GM12878 (cell line): Measurements from ENCODE around the gene MYO18B. TPM values are rescaled to one million over a fixed set of nuclear protein-coding genes. Genes with fewer than 3 reads are reported as not detected.

Experiments
- ATAC-seq: fragments of 200-7000 bp; cut with Tn5 transposase; 3 replicates; pipeline ENCODE4 v1.9.1; 2020; ENCODE audit warnings: mild to moderate bottlenecking, moderate library complexity
- BruUV-seq: library from RNA; stranded (reverse); fragments of 400-500 nt; replicated peaks from 2 replicates; lab custom pipeline; 2021; lab: Mats Ljungman, UMichigan
- CTCF ChIA-PET: fragments of 300-600 bp; sonication (Branson Sonifier 250); formaldehyde crosslinking; extraction: SDS; loops from one replicate; lab custom pipeline; 2021; ENCODE audit warnings: inconsistent platforms; lab: Yijun Ruan, JAX
- POLR2A ChIA-PET: fragments of 350-600 bp; formaldehyde crosslinking; extraction: SDS; loops from one replicate; lab custom pipeline; 2021; ENCODE audit warnings: inconsistent platforms; lab: Charles Lee
- RAD21 ChIA-PET: fragments of 300-600 bp; sonication (Branson Sonifier 250); formaldehyde crosslinking; loops from one replicate; lab custom pipeline; 2023; ENCODE audit warnings: antibody characterized with exemption; ENCODE audit not compliant: unreplicated experiment; lab: Charles Lee
- SMC1A ChIA-PET: fragments of 300-600 bp; sonication (Branson Sonifier 250); formaldehyde crosslinking; loops from one replicate; lab custom pipeline; 2023; ENCODE audit not compliant: unreplicated experiment, uncharacterized antibody; lab: Charles Lee
- DNase-seq: peaks from one replicate; pipeline ENCODE4 v3.0.0-alpha.2; 2011; ENCODE audit warnings: low read depth, low spot score
- FAIRE-seq: peaks from 3 replicates; lab custom pipeline; 2011; peaks lifted over from hg19 to GRCh38; lab: Jason Lieb, UNC
- H2AFZ ChIP-seq: 2 replicates; pipeline ENCODE4 v1.6.0; 2011; ENCODE audit warnings: low read depth, low read length, control low read depth; ENCODE audit not compliant: control insufficient read depth
- H3K27ac ChIP-seq: 2 replicates; pipeline ENCODE4 v1.5.1; 2011; ENCODE audit warnings: control low read depth; ENCODE audit not compliant: control insufficient read depth, insufficient read depth
- H3K27me3 ChIP-seq, 2 experiments: replicated peaks in 1 of 2; 2 replicates each; pipeline versions ENCODE4 v1.6.0 to v1.6.1; 2011; ENCODE audit warnings: low read length in 1 of 2; ENCODE audit not compliant: control insufficient read depth in 2 of 2, insufficient read depth in 2 of 2
- H3K36me3 ChIP-seq, 2 experiments: 2 replicates each; pipeline ENCODE4 v1.5.1; 2011; ENCODE audit warnings: low read length in 1 of 2; ENCODE audit not compliant: control insufficient read depth in 2 of 2, insufficient read depth in 2 of 2
- H3K4me1 ChIP-seq: 2 replicates; pipeline ENCODE4 v1.6.1; 2011; ENCODE audit warnings: mild to moderate bottlenecking, low read length, moderate library complexity, mixed read lengths; ENCODE audit not compliant: control insufficient read depth, insufficient read depth
- H3K4me2 ChIP-seq: 2 replicates; pipeline ENCODE4 v1.6.0; 2011; ENCODE audit warnings: control low read depth; ENCODE audit not compliant: control insufficient read depth, insufficient read depth
- H3K4me3 ChIP-seq: fragments of 200-600 bp; sonication (generic); 2 replicates; pipeline ENCODE4 v1.5.1; 2016
- H3K79me2 ChIP-seq: 2 replicates; pipeline ENCODE4 v1.6.0; 2011; ENCODE audit warnings: low read length; ENCODE audit not compliant: control insufficient read depth, insufficient read depth
- H3K9ac ChIP-seq: 2 replicates; pipeline ENCODE4 v1.8.0; 2011; ENCODE audit warnings: low read length, control low read depth, mixed read lengths; ENCODE audit not compliant: control insufficient read depth, insufficient read depth
- H3K9me3 ChIP-seq: replicated peaks from 3 replicates; pipeline ENCODE4 v1.5.1; 2011; ENCODE audit warnings: mild to moderate bottlenecking, low read length; ENCODE audit not compliant: control insufficient read depth, insufficient read depth
- H4K20me1 ChIP-seq: 2 replicates; pipeline ENCODE4 v1.6.0; 2011; ENCODE audit not compliant: control insufficient read depth, insufficient read depth
- E2F8 ChIP-seq: fragments of 450-650 bp; IDR thresholded peaks from 2 replicates; pipeline ENCODE4 v1.6.1; 2018; ENCODE audit warnings: mild to moderate bottlenecking, low read depth, moderate library complexity; ENCODE audit not compliant: partially characterized antibody
- EGR1 ChIP-seq, 2 experiments: IDR thresholded peaks; 1 replicate in 1 of 2; 2 replicates in 1 of 2; pipeline ENCODE4 v1.6.1; 2011 to 2012; ENCODE audit warnings: low read depth in 2 of 2, low read length in 2 of 2, borderline replicate concordance in 1 of 2, mild to moderate bottlenecking in 1 of 2, moderate library complexity in 1 of 2
- GABPA ChIP-seq: IDR thresholded peaks from 2 replicates; pipeline ENCODE4 v1.6.1; 2014; ENCODE audit warnings: antibody characterized with exemption, low read depth, mild to moderate bottlenecking, inconsistent platforms
- JUNB ChIP-seq: IDR thresholded peaks from 2 replicates; pipeline ENCODE4 v1.6.1; 2016; ENCODE audit warnings: antibody characterized with exemption, mild to moderate bottlenecking
- JUND ChIP-seq: IDR thresholded peaks from 2 replicates; pipeline ENCODE4 v1.6.1; 2012; ENCODE audit warnings: low read depth, mild to moderate bottlenecking, low read length, improper control_type of control experiment, moderate library complexity
- KAT2A ChIP-seq: conservative IDR thresholded peaks from 2 replicates; pipeline ENCODE4 v1.6.1; 2011; ENCODE audit warnings: low read depth, low read length; ENCODE audit not compliant: control insufficient read depth
- NFYA ChIP-seq: IDR thresholded peaks from 2 replicates; pipeline ENCODE4 v1.6.1; 2011; ENCODE audit warnings: low read depth, mild to moderate bottlenecking, low read length, improper control_type of control experiment, borderline replicate concordance
- PRDM15 ChIP-seq: fragments of 450-650 bp; formaldehyde crosslinking; IDR thresholded peaks from 2 replicates; pipeline ENCODE4 v1.4.0; 2020; ENCODE audit warnings: mild to moderate bottlenecking, moderate library complexity
- RELA ChIP-seq: fragments of 450-650 bp; IDR thresholded peaks from 2 replicates; pipeline ENCODE4 v1.8.0; 2014; ENCODE audit warnings: borderline replicate concordance; ENCODE audit not compliant: partially characterized antibody
- RFX5 ChIP-seq: IDR thresholded peaks from 2 replicates; pipeline ENCODE4 v1.6.1; 2011; ENCODE audit warnings: low read depth, low read length, improper control_type of control experiment
- SIX5 ChIP-seq: IDR thresholded peaks from 2 replicates; pipeline ENCODE4 v1.6.1; 2011; ENCODE audit warnings: mild to moderate bottlenecking, low read depth, low read length, moderate library complexity; ENCODE audit not compliant: severe bottlenecking
- SPI1 ChIP-seq: IDR thresholded peaks from 2 replicates; pipeline ENCODE4 v1.6.1; 2011; ENCODE audit warnings: low read depth, mild to moderate bottlenecking, low read length, moderate library complexity, borderline replicate concordance; ENCODE audit not compliant: insufficient read depth
- SREBF1 ChIP-seq: IDR thresholded peaks from 2 replicates; pipeline ENCODE4 v1.6.1; 2012; ENCODE audit warnings: mild to moderate bottlenecking, low read length
- TBL1XR1 ChIP-seq: IDR thresholded peaks from 2 replicates; pipeline ENCODE4 v1.6.1; 2012; ENCODE audit warnings: low read depth, low read length, improper control_type of control experiment
- TCF12 ChIP-seq: IDR thresholded peaks from 2 replicates; pipeline ENCODE4 v1.6.1; 2011; ENCODE audit warnings: low read depth, mild to moderate bottlenecking, low read length
- YBX1 ChIP-seq: fragments of 450-650 bp; IDR thresholded peaks from 2 replicates; pipeline ENCODE4 v1.6.1; 2016; ENCODE audit warnings: antibody characterized with exemption
- ZNF622 ChIP-seq: fragments of 450-650 bp; IDR thresholded peaks from 2 replicates; pipeline ENCODE4 v1.6.1; 2017; ENCODE audit warnings: mild to moderate bottlenecking, inconsistent platforms
- WGBS: methylation state at CpG from one replicate; pipeline ENCODE4 v1.1.6; 2016; ENCODE audit warnings: low lambda C conversion rate; ENCODE audit not compliant: insufficient replicate concordance, insufficient coverage; ENCODE audit errors: missing lambda C conversion rate; 5-methylcytosine and 5-hydroxymethylcytosine counted together
- in situ Hi-C: fragments of 300-500 bp; cut with MboI; formaldehyde crosslinking; loops from 9 replicates; pipeline ENCODE4 v1.14.3; 2018; ENCODE audit warnings: mixed read lengths
- intact Hi-C: fragments of 100-400 bp; cut with micrococcal nuclease; formaldehyde crosslinking; loops from one replicate; pipeline ENCODE4 v1.14.2; 2022; ENCODE audit not compliant: unreplicated experiment
- polyA plus RNA-seq, 11 experiments: library from polyadenylated mRNA; depleted of rRNA in 4 of 11; unstranded in 6 of 11; stranded (reverse) in 5 of 11; fragments of >200 nt; fragmentation: Nextera tagmentation in 4 of 11; fragmentation: Illumina TruSeq in 1 of 11; extraction: Ambion mirVana in 4 of 11; extraction: Trizol in 1 of 11; gene quantifications; 1 replicate in 1 of 11; 2 replicates in 10 of 11; pipeline versions ENCODE4 v1.2.1 to v1.2.3, GENCODE V29; 2011 to 2016; ENCODE audit warnings: inconsistent platforms in 2 of 11, missing spikeins in 2 of 11, low read depth in 1 of 11
- total RNA-seq, 4 experiments: library from RNA; depleted of rRNA in 3 of 4; stranded (reverse); fragments of >200 nt in 3 of 4; fragmentation: Illumina TruSeq in 1 of 4; extraction: Trizol in 1 of 4; gene quantifications; 2 replicates each; pipeline versions ENCODE4 v1.2.1 to v1.2.3, GENCODE V29; 2013 to 2021
- TF ChIP-seq, protein P1 (sequence below): IDR thresholded peaks from 2 replicates; pipeline ENCODE4 v1.6.1; 2011; ENCODE audit warnings: borderline replicate concordance, low read depth, mild to moderate bottlenecking, moderate library complexity, mixed read lengths, low read length; ENCODE audit not compliant: insufficient read depth; ENCODE audit errors: extremely low read length

The MYO18B gene
- total and polyA plus RNA-seq, 10 of the 15 experiments (the other 5 are each of a cell fraction or from before 2014, with no cell fraction given): 0.05 to 2.1 (median 0.51) TPM; not detected in 1

- Histone ChIP-seq H3K4me1 (peaks cover 3% of the 10 kb centered on the region; the same call in 1 of the 2 replicates), H3K27ac (no peak overlapping the region), H3K9me3 (no peaks in the 10 kb centered on the region), H3K4me3 (no peak overlapping the region), H3K9ac (no peak overlapping the region), H3K4me2 (no peak overlapping the region), H3K79me2 (no peaks in the 10 kb centered on the region), H4K20me1 (no peaks in the 10 kb centered on the region), H2AFZ (no peak overlapping the region), H3K27me3 (no peaks in the 10 kb centered on the region), H3K36me3 (peaks cover 0 to 4% of the 10 kb centered on the region in 2 experiments; a peak in 2 of 4 replicates)
- in situ Hi-C loops (no loop called here), intact Hi-C loops (no loop called here)
- ChIA-PET CTCF (interaction anchor here (0.6 to 1.3 kb wide), 3 partner anchors 16 to 279 kb away, joined by 3 read pairs; no protein-coding TSS in a partner anchor), RAD21 (interaction anchor here (2.2 kb wide), 1 partner anchor 182 kb away, joined by 7 read pairs; no protein-coding TSS in a partner anchor), POLR2A (interaction anchor here (1.0 kb wide), 2 partner anchors 12 to 163 kb away, joined by 3 to 4 read pairs; no protein-coding TSS in a partner anchor), SMC1A (interaction anchor here (1.0 kb wide), 1 partner anchor 23 kb away, joined by 3 read pairs; no protein-coding TSS in a partner anchor)
- DNase-seq: no peak
- WGBS: 70% methylated on average over 4 of the region's 4 CpGs
- no peak for FAIRE-seq
- no peak for ATAC-seq
- BruUV-seq: no TSS peak
- TF ChIP-seq RELA (no peak), SPI1 (no peak), SREBF1 (no peak), EGR1 (IDR thresholded peaks at IDR 0.05; ENCODE audit: borderline replicate concordance in 1 of 2, low read depth in 2 of 2, low read length in 2 of 2) (no peak), TBL1XR1 (no peak), JUNB (no peak), TCF12 (no peak), ZNF622 (no peak), SIX5 (no peak), KAT2A (no peak), NFYA (no peak), RFX5 (no peak), GABPA (no peak), PRDM15 (CRISPR knock-in tag) (no peak), JUND (no peak), E2F8 (no peak), YBX1 (no peak)
- TF ChIP-seq, protein P1, sequence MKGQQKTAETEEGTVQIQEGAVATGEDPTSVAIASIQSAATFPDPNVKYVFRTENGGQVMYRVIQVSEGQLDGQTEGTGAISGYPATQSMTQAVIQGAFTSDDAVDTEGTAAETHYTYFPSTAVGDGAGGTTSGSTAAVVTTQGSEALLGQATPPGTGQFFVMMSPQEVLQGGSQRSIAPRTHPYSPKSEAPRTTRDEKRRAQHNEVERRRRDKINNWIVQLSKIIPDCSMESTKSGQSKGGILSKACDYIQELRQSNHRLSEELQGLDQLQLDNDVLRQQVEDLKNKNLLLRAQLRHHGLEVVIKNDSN: no peak
These were observed 15.7 kb upstream of the MYO18B start for GRCh38 chr22:25726241-25726640.
